ENCODE data around the gene NOL12. TPM values are rescaled to one million over a fixed set of nuclear protein-coding genes. Genes with fewer than 3 reads are reported as not detected.

NOL12 gene, protein sequence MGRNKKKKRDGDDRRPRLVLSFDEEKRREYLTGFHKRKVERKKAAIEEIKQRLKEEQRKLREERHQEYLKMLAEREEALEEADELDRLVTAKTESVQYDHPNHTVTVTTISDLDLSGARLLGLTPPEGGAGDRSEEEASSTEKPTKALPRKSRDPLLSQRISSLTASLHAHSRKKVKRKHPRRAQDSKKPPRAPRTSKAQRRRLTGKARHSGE
- 10 to 100 TPM; 25.2 to 48.4 TPM for total RNA-seq

DNA sequence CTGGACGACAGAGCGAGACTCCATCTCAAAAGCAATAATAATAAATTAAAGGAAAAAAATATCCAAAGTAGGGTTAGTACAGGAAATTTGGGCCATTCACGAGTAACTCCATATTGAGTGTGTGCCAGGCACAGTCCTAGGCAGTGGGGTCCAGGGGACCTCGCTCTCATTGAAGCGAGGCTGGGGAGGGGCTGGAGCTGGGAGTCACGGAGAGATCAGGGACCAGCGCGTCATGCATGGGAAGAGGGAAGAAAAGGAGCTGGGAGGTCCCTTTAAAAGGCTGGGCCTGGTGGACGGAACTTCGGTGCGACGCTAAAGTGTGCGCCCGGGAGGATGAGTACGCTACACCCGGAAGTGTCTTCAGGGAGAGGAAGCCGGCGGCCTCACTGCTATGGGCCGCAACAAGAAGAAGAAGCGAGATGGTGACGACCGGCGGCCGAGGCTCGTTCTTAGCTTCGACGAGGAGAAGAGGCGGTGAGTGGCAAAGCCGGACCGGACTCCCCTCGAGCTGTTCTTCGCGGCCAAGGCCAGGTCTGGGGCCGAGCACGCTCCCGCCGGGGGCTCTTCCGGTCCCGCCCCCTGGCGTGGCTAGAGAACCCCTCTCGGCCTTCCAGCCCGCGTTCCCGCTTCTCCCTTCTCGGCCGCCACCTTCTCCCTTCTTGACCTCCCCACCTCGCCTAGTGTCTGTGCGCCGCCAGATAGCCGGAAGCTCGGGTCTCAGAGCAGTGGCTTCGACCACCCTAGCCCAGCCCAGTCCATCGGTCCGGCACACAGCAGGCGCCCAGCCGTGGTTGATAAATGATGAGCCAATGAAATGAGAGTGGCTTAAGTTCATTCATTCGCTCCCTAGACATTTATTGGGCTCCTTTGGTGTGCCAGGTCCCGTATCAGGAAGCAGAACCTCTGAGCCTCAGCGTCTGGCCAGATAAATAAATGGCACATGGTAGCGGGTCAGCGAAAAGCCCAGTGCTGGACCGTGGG, at the start of gene NOL12:
Gene NOL12 (plus strand): TSS at position 342 of the 981 bp plus-strand sequence. CDS start 50 bp downstream, at position 392.
- no peaks in the 10 kb centered on the region for H3K27me3 ChIP-seq
- H3K9me3 ChIP-seq = no peaks in the 10 kb centered on the region
- H3K27ac ChIP-seq = peak within 1 kb of the TSS; percentile 77
- H3K9ac ChIP-seq (ENCODE audit: low read depth in 2 of 2, low read length in 2 of 2) = peak within 1 kb of the TSS; percentile 86 to 99
- H3K4me3 ChIP-seq = peak within 1 kb of the TSS; percentile 74
- TF ChIP-seq, protein P1, sequence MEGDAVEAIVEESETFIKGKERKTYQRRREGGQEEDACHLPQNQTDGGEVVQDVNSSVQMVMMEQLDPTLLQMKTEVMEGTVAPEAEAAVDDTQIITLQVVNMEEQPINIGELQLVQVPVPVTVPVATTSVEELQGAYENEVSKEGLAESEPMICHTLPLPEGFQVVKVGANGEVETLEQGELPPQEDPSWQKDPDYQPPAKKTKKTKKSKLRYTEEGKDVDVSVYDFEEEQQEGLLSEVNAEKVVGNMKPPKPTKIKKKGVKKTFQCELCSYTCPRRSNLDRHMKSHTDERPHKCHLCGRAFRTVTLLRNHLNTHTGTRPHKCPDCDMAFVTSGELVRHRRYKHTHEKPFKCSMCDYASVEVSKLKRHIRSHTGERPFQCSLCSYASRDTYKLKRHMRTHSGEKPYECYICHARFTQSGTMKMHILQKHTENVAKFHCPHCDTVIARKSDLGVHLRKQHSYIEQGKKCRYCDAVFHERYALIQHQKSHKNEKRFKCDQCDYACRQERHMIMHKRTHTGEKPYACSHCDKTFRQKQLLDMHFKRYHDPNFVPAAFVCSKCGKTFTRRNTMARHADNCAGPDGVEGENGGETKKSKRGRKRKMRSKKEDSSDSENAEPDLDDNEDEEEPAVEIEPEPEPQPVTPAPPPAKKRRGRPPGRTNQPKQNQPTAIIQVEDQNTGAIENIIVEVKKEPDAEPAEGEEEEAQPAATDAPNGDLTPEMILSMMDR (IDR thresholded peaks at IDR 0.05) = no peak
- peaks cover 29% of the 10 kb centered on the region for H3K4me1 ChIP-seq
- intact Hi-C loops (cut with DNase I) = loop anchor here (10.0 kb wide), 1 partner anchor 109 kb away; no protein-coding TSS in a partner anchor
- peak; percentile 87 for DNase-seq
- H3K36me3 ChIP-seq = peaks cover 3% of the 10 kb centered on the region

DNA sequence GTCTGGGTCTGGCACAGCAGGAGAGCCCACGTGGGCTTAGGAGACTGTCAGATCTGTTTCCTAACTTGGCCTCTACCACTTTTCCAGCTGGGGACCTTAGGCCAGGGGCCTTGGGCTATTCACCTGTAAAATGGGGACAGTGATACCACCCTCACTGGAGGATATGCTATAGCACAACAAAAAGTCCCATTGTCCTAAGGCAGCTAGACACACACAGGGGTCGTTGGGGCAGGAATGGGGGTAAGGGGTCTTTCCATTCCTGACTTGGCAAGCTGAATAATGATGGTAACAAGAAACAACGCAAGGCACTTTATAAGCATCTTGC, 49.2 kb upstream of the NOL12 start:
- H3K4me1 ChIP-seq = peaks cover 37% of the 10 kb centered on the region
- intact Hi-C loops (cut with DNase I) = no loop called here
- no peak for DNase-seq
- no peaks in the 10 kb centered on the region for H3K9me3 ChIP-seq
- H3K4me3 ChIP-seq = no peak overlapping the region
- H3K27ac ChIP-seq = no peak overlapping the region
- H3K27me3 ChIP-seq = no peaks in the 10 kb centered on the region
- peaks cover under 1% of the 10 kb centered on the region for H3K36me3 ChIP-seq
- H3K9ac ChIP-seq (ENCODE audit: low read depth in 2 of 2, low read length in 2 of 2) = peak overlapping the region in 1 of 2 donors; percentile 68
- TF ChIP-seq, protein P1 (IDR thresholded peaks at IDR 0.05) = no peak

DNA sequence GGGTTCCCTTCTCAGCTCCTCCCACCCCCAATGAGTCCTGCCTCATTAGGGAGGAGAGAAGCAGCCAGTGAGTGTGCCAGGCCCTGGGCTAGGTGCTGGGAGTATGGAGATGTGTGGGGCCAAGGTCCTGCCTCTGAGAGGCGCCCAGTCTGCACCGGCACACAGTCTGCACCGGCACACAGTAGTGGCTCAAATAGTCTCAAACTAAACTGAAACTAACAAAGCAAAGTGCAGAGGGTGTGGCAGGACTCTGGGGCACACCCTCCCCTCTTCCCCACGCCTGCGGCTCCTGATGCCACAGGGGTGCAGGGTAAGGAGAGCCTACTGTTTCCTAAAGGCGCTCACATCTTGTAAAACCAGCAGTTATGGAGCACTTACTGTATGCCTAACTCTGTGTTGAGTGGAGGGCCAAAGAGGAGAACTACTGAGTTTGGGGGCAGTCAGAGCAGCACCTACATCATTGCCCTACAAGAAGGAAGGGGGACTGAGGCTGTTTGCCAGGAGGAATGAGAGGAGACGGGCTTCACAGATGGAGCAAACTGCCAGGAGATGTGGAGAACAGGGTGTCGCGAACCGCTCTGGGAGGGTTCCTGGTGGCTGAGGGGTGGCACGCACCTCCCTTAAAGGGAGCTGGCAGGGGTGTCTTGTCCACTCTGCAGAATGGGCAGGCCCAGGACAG, 47.6 kb upstream of the NOL12 start:
- Histone ChIP-seq H3K9me3 (no peaks in the 10 kb centered on the region), H3K27me3 (no peaks in the 10 kb centered on the region), H3K4me1 (peaks cover 45% of the 10 kb centered on the region), H3K36me3 (peaks cover 4% of the 10 kb centered on the region), H3K4me3 (peak overlapping the region; percentile 48), H3K27ac (peak overlapping the region; percentile 79), H3K9ac (ENCODE audit: low read depth in 2 of 2, low read length in 2 of 2) (peak overlapping the region; percentile 92 to 100)
- peak; percentile 85 for DNase-seq
- intact Hi-C loops (cut with DNase I) = no loop called here
- TF ChIP-seq, protein P1 (IDR thresholded peaks at IDR 0.05) = no peak

DNA sequence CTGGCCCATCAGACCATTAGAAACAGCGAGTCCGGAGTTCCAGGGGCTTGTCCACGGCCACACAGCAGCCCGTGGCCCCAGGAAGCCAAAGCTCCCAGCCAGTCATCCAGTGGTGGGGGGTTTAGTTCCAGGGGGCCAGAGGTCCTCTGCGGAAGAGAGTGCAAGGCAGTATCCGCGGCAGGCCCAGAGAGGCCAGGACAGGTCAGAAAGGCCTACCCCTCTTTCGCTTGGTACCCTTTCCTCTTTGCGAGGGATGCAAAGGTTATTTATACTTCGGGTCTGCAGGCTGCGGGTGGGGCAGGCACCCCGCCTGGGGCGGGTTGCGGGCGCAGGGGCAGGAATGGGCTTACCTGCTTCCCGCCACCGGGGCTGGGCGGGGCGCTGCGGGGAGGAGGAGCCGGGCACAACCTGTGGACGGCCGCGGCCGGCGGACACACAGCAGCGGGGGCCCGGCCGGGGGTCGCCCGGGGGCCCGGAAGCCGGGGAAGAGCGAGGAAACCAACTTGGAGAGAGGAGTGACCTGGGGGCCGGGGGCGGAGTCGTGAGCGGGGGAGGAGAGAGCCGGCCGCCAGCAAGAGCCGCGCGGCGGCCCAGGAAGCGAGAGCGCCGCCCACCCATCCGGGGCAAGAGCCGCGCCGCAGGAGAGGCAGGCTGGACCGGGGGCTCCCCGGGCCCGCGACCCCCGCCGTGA, 46.9 kb upstream of the NOL12 start, which contains the start of gene SH3BP1:
Gene SH3BP1 (plus strand): TSS at position 600 of the 691 bp plus-strand sequence. CDS start 119 bp downstream, outside the sequence.
- Histone ChIP-seq H3K9me3 (no peaks in the 10 kb centered on the region), H3K27ac (peak within 1 kb of the TSS; percentile 79), H3K9ac (ENCODE audit: low read depth in 2 of 2, low read length in 2 of 2) (peak within 1 kb of the TSS; percentile 92 to 100), H3K27me3 (no peaks in the 10 kb centered on the region), H3K4me3 (peak within 1 kb of the TSS; percentile 48), H3K36me3 (peaks cover 4% of the 10 kb centered on the region), H3K4me1 (peaks cover 43% of the 10 kb centered on the region)
- DNase-seq = peak; percentile 83
- TF ChIP-seq, protein P1 (IDR thresholded peaks at IDR 0.05) = no peak
- intact Hi-C loops (cut with DNase I) = no loop called here
